Ureter (tissue), 1 donor: ENCODE data around the gene PAQR7. TPM values are rescaled to one million over a fixed set of nuclear protein-coding genes. Genes with fewer than 3 reads are reported as not detected.
A peak's percentile ranks its signal among the peaks of the same experiment; 100 is the strongest.

ENCODE experiments used
- DNase-seq: peaks from one replicate; pipeline ENCODE4 v3.0.0-alpha.2; 2020; ENCODE audit warnings: low spot score
- total RNA-seq: library from RNA; stranded (reverse); gene quantifications from one replicate; pipeline ENCODE4 v1.2.4, GENCODE V29; 2023
- donor health status: DM: yes; HTN: yes; CAD: no.

The PAQR7 gene, protein sequence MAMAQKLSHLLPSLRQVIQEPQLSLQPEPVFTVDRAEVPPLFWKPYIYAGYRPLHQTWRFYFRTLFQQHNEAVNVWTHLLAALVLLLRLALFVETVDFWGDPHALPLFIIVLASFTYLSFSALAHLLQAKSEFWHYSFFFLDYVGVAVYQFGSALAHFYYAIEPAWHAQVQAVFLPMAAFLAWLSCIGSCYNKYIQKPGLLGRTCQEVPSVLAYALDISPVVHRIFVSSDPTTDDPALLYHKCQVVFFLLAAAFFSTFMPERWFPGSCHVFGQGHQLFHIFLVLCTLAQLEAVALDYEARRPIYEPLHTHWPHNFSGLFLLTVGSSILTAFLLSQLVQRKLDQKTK
- total RNA-seq, result 60.8 TPM

DNA sequence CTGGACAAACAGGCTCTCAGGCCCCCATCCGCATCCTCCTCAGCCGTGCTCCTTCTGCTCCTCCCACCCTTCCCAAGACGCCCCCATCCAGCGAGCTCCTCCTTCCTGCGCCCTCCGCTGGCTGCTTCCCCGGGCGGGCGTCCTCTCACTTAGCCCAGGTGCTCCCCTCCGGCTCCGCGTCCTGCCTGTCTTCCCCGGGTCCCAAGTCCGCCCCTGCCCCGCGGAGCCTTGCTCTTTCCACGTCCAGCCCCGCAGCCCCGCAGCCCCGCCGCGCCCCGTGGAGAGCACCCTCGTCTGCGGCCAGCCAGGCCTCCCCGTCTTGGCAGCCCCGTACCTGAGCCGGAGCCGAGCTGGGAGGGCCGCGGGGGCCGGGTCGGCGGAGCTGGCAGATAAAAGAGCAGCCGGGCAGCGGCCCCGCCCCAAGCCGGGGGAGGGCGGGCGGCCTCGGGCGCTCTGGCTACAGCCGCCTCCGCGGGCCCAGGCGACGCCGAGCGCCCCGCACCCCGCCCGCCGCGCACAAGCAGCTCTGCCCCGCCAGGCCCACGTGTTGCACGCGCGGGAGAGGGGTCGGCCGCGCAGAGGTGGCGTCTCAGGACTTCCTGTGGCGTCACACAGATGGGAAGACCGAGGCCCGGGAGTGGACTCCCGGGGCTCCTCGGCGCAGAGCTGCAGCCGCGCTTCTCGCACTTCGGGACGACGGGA is at the start of gene PAQR7:
Gene PAQR7, minus strand, starts transcription at position 555 of the 702 bp plus-strand sequence. CDS start 11,869 bp downstream, outside the sequence.
- DNase-seq, result peak; percentile 77

DNA sequence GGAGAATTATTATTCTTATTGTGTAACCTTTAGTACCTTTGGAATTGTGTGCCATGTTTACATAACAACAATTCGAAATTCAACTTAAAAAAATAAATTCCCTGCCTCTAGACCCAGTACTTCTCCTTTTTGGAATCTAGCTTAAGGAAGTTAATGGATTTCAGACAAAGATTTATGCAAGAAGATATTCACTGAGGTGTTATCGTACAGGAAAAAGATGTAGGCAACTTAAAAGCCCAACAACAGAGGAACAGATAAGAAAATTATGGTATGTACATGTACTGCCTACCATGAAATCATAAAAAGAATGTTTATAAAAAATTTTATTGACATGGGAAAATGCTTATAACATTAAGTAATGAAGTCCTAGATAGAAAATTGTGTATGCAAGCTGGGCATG is 48.9 kb upstream of the PAQR7 start:
- DNase-seq, result no peak

DNA sequence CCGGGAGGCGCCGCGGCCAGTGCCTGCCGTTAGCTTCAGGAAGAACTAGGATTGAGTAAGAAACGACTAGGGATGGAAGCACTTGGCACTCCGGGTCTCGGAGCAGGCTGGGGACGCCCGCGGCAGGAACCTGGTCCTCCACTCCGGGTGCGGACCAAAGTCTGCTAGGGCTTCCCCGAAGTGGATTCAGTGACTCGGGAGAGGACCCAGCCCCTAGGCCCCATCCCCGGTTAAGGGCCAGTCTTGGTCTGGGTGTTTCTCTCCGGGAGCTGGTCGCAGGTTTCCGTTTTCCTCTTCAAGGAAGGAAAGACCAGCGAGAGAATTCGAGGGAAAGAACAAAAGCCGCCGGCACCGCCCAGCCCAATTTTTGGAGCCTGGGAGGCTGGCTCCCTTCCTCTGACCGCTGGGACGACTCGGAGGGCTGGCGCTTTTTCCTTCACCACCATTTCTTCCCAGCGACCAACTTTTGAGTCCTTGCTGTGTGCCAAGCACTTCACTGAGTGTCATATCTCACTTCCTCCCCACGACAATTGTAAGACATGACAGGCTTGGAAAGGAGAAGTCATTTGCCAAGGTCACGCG is 47.6 kb upstream of the PAQR7 start:
- peak; percentile 49 for DNase-seq

DNA sequence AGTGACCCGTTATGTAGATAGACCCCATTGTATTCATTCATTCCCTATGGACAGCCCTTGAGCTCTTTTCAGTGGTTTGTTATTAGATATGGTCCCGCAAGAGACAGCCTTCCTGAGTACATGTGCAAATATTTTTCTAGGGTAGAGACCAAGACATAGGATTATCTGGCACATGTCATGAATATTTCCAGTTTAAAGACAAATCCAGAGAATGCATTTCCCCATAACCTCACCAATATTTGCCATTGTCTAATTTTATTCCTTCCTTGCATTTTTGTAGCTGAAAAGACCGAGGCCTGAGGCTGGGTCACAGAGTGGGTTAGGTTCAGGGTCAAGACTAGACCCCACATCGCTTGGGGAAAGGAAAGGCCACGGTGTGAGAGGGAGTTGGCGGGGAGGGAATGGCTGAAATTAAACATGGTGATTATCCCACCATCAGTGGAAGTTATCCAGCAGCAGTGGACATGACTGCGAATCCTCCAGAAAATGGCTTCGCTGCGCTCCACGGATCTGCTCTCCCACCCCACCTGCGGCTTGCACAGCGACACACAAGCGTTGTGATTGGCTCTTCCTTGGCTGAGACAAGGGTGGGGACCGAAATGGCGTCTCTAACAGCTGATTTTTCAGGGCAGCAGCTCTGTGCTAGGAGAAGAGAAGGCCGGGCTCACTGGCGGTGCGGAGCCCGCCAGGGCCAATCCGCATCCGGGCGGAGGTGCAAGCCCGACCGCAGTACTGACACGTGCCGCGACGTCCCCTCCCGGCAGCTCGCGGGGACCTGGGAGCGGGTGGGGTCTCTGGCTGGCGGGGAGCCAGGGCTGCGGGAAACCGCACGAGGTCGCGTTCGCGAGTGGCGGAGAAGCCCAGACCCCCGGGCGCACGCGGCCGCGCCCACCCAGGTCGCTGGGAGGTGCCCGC is 46.8 kb upstream of the PAQR7 start:
- DNase-seq, result peak; percentile 53

DNA sequence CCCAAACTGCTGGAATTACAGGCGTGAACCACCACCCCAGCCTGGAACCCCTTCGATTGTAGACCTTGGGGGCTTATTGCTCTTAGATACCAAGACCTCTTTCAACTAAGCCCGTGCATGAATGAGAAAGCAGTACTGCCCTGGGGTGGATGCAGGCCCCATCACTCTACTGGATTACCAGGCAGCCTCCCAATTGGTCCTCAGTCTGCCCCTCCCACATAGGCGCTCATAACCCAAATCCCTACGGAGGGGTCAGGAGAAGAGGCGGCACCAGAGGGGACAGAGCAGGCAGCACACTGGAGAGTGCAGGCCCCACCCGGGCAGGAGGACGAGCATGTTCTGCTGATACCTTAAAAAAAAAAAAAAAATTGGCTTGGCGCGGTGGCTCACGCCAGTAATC is 43.1 kb upstream of the PAQR7 start:
- no peak for DNase-seq

DNA sequence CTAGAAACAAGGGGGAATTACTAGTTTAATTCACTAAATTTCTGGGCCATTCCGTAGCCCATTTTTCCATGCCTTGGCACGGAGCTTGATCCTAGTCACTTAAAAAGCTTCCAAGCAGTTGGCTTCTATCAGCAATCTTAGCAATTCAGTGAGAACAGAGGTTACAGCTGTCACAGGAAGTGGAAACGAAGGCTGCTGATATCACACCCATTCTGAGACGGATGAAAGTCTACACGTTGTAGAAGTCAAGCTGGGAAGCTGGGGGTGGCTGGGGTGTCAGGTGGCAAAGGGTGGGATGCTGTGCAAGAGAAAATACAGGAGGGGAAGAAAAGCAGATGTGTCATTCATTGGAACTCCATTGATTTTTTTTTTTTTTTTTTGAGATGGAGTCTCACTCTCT is 42.5 kb upstream of the PAQR7 start:
- no peak for DNase-seq

DNA sequence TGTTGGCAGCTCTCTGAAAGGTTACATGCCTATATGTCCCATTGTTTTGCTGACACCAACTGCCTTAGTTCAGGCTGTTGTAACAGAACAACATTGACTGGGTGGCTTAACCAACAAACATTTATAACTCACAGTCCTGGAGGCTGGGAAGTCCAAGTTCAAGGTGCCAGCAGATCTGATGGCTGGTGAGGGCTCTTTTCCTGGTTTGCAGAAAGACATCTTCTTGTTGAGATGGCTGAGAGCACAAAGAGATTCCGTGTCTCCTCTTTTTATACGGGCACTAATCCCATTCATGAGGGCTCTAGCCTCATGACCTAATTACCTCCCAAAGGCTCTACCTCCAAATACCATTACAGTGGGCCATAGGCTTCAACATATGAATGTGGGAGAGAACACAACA is 41.0 kb upstream of the PAQR7 start:
- no peak for DNase-seq

DNA sequence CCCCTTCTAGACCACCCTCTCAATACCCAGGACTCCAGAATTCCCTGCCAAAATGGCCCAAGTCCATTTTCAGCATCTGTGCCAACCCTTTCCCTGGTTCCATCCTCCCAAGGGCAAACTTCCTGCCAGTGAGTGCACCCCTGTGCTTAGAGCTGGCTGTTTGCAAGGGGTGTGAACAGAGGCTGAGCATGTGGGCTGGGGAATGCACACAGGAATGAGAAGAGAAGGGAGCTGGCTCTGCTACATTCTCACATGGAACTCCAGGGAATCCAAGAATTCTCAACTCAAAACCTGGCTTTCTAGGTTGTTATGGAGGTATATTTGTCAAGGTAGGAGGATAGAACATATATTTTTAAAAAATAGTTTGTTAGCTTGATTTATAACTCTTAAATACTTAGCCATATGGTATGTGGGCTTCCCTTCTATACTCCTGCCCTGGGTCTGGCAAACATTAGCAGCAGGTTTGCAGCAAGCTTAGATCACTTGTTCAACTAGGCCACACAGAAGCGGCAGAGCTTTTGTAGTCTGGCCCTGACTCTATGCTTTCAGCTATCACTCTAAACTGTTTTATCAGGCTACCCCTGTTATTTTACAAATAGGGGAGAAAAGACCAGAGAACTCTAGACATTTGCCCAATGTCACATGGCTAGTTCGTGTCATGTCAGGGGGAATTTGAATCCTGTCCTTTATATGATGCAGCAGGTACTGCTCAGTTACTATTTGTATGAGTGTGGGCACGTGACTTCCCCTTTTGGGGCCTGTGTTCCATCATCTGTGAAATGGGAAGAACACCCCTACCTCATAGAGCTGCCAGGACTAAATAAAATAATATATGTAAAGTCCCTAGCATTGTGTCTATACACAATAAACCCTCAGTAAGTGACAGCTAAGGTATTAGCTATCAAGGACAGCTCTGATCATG is 38.8 kb upstream of the PAQR7 start:
- no peak for DNase-seq

DNA sequence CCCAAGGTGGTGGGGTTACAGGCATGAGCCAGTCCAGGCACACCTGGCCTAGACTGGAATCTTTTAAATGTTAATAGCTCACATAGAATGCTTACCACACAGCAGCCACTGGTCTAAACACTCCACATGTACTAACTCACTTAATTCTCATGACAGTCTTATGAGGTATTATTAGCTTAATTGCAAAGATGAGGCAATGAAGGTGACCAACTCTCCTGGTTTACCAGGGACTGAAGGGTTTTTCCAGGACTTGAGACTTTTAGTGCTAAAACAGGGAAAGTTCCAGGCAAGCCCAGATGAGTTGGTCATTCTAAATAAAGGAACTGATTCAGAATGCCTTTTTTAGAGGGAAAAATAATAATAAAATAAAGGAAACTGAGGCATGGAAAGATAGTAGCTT is 37.7 kb upstream of the PAQR7 start:
- DNase-seq, result no peak

DNA sequence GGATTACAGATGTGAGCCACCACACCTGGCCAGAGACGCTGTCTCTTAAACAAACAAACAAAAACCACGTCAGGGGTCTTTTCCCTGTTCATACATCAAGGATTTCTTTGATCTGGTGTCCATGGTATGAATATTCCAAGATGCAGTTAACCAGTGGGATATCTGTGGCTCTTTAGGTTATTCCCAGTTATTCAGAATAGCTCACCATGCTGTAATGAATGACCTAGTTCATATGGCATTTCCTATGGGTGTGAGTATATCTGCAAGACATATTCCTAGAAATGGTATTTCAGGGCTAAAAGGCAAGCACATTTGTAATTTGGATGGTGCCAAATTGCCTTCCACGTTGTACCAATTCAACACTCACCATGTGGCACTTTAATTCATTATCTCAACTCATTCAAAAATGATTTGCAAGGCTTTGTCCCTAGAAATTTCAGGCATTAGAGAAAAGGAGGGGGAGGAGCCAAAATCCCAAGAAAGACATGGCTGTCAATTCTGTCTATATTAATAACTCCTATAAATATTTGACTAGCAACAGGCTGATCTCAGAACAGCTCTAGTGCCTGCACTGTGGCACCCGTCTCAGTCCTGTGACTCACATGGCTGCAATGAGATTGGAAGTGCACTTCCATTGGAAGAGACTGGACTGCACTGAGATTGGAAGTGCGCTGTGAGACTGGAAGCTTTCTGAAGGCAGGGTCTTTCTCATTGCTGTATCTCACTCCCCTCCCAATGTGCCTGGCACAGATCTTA is 36.7 kb upstream of the PAQR7 start:
- no peak for DNase-seq

DNA sequence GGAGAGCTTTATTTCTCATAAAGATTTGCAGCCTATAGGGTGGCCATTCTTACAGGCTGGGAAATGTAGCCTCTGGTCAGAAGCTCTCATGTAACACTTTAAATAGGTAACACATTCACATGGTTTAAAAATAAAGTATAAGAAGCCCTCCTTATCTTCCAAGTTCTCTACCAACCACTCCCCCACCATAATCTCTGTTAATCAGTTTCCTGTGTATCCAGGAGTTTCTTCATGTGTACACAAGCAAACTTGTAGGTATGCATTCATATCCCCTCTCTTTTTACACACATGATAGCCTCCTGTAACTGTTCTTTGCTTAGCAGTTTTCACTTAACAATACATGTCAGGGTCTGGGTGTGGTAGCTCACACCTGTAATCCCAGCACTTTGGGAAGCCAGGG is 35.7 kb upstream of the PAQR7 start:
- no peak for DNase-seq

DNA sequence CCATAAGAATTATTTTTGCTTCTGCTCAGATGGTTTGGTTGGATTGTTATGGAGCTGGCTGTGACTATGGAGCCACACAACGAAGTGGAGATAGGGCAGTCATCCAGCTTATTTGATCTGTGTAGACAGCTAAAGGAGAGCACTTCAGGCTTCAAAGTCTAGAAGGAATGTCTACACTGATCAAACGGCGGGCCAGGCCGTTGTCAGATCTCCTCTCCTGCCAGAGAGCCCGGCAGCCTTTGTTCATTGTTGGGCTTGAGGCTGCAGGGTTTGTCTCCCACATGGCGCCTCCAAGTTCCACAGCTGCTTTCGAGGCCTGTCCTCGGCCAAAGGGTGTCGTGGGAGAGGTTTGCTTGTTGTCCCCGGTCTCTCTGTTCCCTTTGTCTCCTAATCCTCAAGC is 33.5 kb upstream of the PAQR7 start:
- no peak for DNase-seq

DNA sequence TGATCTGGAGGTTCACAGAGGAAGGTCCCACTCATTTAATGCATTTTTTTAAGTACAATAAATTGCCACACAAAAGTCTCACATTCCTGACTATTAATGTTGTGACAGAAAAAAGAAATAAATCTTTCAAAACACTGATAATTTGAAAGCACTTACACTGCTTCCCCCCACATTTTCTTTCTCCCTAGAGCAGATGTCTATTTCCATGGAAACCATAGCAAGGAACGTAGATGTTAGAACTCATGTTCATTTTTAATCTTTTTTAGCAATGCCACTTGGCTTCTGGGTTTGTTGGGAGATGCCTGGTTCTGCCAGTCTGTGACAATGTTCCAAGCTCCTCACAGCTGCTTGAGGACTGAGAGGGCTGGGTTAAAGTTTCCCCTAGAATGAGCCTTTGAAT is 32.7 kb upstream of the PAQR7 start:
- DNase-seq, result no peak

DNA sequence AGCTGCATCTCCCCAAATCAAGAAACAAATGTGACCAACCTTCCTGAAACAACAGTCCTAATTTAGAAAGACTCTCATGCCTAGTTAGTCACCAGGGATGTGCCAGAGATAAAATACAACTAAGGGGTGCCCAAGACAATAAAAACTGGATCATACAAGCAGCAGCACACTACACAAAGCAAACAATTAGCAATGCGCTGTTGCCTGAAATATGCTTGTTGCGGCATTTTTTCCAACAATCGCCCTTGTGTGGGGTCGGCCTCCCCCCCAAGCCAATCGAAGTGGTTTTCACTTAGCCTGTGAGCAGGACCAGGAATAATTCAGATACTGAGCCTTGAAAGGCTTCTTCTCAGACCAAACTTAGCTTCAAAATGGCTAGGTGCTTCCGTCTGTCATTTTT is 32.1 kb upstream of the PAQR7 start:
- no peak for DNase-seq

DNA sequence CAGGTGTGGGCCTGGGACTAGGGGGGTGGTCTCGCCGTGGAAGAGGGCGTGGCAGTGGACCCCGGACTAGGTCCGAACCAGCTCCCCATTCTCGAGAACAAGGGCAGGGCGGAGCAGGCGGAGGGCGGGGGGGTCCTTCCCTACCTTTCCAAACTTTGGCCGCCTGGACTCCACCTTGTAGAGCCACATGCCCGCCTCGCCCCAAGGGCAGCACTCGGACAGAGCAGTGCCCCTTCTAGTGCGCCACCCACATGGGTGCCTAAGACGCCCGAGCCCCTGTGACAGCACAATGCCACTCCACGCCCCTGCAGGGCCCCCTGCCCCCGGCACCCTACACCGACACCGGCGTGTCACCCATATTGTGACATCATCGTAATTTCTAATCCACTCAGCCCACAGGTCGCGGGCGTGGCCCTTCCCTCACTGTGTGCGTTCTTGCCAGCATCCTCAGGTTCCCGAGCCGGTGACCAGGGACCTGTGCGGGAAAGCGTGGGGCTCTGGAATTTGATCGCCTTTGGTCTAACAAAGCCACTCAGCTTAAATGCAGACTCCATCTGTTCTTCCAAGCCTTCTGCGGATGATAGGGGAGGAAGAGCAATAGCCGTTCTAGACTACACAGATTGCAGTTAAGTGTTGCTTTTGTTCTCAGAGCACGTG is 31.3 kb upstream of the PAQR7 start:
- no peak for DNase-seq

DNA sequence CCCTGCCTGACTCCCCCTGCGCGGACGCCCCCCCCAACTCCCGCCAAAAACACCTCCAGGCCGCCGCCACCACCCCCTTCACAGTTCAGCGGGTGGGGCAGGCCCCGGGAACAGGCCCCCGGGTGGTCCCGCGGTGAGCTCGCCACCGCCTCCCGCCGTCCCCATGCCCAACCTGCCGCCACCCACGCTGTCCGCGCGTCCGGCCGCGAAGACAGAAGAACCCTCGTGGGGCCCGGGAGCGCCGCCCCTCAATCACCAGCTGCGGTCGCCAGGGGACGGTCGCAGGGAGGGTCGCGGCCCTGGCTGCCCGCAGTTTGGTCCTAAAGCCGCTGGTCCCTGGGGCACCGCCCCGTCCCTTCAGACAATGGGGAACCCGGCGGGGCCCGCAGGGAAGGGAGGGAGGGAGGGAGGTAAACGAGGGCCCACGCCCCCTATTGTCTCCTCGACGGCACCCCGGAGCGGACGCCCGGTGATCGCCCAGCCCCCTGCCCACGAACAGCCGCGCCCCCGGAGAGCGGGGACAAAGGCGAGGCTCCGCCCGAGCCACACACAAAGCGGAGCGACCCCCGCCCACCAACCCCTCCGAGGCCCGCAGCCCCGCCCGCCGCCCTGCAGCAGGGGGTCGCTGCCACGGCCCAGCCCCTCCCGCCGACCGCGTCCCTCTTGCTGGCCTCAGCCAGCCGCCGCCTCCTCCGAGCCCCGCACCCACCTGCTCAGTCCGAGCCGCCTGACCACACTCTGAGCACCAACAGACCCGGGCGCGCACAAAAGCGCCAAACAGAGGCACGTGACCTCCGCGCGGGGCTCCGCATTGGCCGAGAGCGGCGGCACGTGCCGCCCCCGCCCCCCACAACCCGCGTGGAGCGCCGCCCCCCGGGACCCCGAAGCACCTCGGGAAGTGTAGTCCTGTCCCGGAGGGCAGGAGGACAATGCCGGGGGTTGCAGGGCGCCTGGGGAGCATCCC is 30.5 kb upstream of the PAQR7 start, which contains the start of gene STMN1:
Gene STMN1, minus strand, starts transcription at position 740 of the 964 bp plus-strand sequence. CDS start 1,743 bp downstream, outside the sequence.
- DNase-seq, result peak; percentile 92

DNA sequence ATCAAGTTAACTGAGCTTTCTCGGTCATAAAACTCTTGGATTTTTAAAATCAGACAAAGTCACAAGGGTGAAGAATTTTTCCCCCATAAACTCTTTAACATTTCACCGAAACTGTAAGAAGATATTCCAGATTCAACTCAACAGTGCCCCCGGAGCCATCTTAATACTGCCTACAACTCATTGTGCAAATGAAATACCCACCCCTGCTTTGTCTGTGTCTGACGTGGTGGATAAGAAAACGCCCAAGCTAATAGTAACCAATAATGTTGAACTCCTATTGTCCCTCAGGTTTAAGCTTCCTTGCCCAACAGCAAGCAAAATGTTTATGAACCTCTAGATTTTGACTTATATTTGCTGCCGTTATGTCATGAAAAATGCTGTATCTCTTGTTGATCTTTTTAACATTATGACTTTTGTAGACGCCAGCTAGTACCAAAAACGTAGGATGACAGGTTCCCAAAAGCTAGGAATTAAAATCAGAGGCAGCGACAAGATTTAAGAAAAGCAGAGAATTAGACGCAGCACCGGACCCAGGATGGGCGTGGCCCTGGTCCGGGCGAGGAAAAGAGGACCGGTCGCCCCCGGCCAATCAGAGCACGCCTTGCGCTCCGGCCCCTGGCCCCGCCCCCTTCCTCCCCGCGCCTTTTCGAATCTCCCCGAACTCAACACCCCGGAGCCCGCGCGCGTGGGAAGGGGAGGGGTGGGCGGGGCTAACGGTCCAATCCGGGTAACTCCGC is 29.6 kb upstream of the PAQR7 start:
- peak; percentile 95 for DNase-seq

DNA sequence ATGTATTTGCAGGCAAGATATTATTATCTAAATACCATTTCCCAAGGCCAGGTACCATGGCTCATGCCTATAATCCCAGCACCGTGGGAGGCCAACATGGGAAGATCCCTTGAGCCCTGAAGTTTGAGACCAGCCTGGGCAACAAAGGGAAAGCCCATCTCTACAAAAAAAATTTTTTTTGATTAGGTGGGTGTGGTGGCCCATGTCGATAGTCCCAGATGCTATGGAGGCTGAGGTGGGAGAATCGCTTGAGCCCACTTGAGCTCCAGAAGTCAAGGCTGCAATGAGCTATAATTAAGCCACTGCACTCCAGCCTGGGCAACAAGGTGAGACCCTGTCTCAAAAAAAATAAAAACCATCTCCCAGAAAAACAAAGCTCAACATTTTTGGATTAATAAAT is 28.5 kb upstream of the PAQR7 start:
- DNase-seq, result no peak
